ENCODE results near the gene CCL24. TPM values are rescaled to one million over a fixed set of nuclear protein-coding genes. Genes with fewer than 3 reads are reported as not detected.
A peak's percentile ranks its signal among the peaks of the same experiment; 100 is the strongest.
"Not testable (repeated sequence)": the region's sequence is repeated elsewhere in the genome, so short reads cannot be mapped to it uniquely, and the experiment has no call there.

CCL24 gene
- total RNA-seq, 1 donor from 2014 or later = 4.1 TPM

DNA sequence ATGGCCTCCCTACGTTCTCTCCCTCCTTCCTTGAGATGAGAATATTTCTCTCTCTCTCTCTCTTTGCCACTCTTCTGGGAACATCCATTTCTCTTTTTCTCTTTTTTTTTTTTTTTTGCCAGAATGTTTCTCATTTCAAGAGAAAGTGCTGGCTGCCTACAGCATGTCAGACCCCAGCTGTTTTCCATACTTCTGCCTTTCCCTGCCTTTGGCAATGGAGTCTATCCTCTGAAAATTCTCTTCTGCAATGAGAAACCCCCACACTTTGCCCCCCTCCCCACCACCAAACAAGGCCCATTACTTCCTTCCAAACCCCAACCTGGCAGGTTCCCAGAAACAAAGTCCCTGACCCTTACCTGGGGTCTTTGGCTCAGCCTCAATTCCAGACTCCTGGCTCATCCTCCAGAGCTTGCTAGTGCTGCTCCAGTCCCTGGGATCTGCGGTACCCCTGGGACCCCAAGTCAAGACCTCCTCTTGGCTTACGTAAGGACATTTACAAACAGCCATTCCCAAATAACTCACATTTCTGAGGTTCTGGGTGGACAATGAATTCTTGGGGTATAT, 24.2 kb downstream of the CCL24 start:
- no peak overlapping the region for H3K27ac ChIP-seq

DNA sequence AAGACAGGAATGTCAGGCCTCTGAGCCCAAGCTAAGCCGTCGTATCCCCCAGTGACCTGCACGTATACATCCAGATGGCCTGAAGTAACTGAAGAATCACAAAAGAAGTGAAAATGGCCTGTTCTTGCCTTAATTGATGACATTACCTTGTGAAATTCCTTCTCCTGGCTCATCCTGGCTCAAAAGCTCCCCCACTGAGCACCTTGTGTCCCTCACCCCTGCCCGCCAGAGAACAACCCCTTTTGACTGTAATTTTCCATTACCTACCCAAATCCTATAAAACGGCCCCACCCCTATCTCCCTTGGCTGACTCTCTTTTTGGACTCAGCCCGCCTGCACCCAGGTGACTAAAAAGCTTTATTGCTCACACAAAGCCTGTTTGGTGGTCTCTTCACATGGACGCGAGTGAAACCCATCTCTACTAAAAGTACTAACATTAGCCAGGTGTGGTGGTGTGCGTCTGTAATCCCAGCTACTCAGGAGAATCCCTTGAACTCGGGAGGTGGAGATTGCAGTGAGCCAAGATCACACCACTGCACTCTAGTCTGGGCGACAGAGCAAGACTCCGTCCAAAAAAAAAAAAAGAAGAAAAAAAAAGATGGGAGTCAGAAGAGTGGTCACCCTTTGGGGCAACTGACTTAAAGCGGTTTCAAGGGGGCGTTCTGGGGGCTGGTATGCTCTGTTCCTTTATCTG, 25.3 kb downstream of the CCL24 start:
- intact Hi-C loops (cut with DNase I); DNase-seq; H3K4me1 ChIP-seq; H3K36me3 ChIP-seq; H3K27me3 ChIP-seq (ENCODE audit: low read depth); H3K4me3 ChIP-seq; ATAC-seq; H3K27ac ChIP-seq; H3K9me3 ChIP-seq: not testable (repeated sequence)

More for the DNA sequence above, 24.2 kb downstream of the CCL24 start:
- Histone ChIP-seq H3K4me3 (no peak overlapping the region), H3K36me3 (no peaks in the 10 kb centered on the region), H3K27me3 (ENCODE audit: low read depth) (no peaks in the 10 kb centered on the region), H3K4me1 (no peaks in the 10 kb centered on the region), H3K9me3 (no peaks in the 10 kb centered on the region)
- ATAC-seq = no peak
- intact Hi-C loops (cut with DNase I) = no loop called here
- no peak for DNase-seq
- TF ChIP-seq CTCF (IDR thresholded peaks at IDR 0.05) = no peak

GRCh38 chr7:75783058-75783457, 30.5 kb downstream of the CCL24 start:
- H3K9me3 ChIP-seq; ATAC-seq; DNase-seq; H3K4me3 ChIP-seq; H3K4me1 ChIP-seq; intact Hi-C loops (cut with DNase I); H3K27ac ChIP-seq; H3K27me3 ChIP-seq (ENCODE audit: low read depth); H3K36me3 ChIP-seq: not testable (repeated sequence)

- H3K36me3 ChIP-seq; H3K27ac ChIP-seq; H3K27me3 ChIP-seq (ENCODE audit: low read depth); H3K4me1 ChIP-seq; H3K4me3 ChIP-seq; ATAC-seq; H3K9me3 ChIP-seq; intact Hi-C loops (cut with DNase I); DNase-seq: not testable (repeated sequence)
These were observed 32.8 kb downstream of the CCL24 start for GRCh38 chr7:75780647-75781273.

DNA sequence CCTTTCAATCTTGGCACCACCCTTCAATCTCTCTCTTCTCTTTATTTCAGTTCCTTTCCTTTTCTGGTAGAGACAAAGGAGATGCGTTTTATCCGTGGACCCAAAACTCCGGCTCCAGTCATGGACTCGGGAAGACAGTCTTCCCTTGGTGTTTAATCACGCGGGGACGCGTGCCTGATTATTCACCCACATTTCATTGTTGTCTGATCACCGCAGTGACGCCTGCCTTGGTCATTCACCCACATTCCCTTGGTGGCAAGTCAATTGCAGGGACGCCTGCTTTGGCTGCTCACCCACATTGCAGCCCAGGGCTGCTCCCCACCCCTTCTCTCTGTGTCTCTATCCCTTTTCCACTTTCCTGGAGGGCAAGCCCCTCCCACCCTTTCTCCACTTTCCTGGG, 34.1 kb downstream of the CCL24 start:
- H3K27ac ChIP-seq; H3K36me3 ChIP-seq; DNase-seq; H3K27me3 ChIP-seq (ENCODE audit: low read depth); intact Hi-C loops (cut with DNase I); H3K4me3 ChIP-seq; H3K9me3 ChIP-seq; ATAC-seq; H3K4me1 ChIP-seq: not testable (repeated sequence)

- DNase-seq; H3K27me3 ChIP-seq (ENCODE audit: low read depth); H3K4me1 ChIP-seq; H3K36me3 ChIP-seq; ATAC-seq; H3K27ac ChIP-seq; H3K4me3 ChIP-seq; H3K9me3 ChIP-seq; intact Hi-C loops (cut with DNase I): not testable (repeated sequence)
These were observed 34.6 kb downstream of the CCL24 start for GRCh38 chr7:75779035-75779434.

DNA sequence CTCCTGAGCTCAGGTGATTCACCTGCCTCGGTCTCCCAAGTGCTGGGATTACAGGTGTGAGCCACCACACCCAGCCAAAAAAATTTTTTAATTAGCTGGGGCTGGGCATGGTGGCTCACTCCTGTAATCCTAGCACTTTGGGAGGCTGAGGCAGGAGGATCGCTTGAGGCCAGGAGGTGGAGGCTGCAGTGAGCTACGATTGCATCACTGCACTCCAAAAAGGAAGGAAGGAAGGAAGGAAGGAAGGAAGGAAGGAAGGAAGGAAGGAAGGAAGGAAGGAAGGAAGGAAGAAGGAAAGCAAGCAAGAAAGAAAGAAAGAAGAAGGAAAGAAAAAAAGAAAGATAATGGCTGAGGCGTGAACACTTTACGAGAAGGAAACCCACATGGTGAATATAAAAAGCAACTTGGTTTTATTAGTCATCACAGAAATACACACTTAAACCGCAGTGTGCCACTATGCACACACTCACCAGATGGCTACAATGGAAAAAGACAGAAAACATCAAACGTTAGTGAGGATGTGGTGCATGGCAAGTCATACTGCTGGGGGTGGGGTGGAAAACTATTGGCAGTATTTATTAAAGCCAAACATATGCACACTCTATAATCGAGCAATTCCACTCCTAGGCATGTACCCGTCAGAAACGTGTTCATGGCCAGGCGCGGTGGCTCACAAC, 37.2 kb downstream of the CCL24 start:
- DNase-seq = no peak
- ATAC-seq = peak in 1 of 2 donors; percentile 52
- Histone ChIP-seq H3K4me1 (peaks cover 5% of the 10 kb centered on the region), H3K36me3 (no peaks in the 10 kb centered on the region), H3K27me3 (ENCODE audit: low read depth) (no peaks in the 10 kb centered on the region), H3K4me3 (no peak overlapping the region), H3K9me3 (no peaks in the 10 kb centered on the region), H3K27ac (no peak overlapping the region)
- intact Hi-C loops (cut with DNase I) = no loop called here
- no peak for TF ChIP-seq CTCF (IDR thresholded peaks at IDR 0.05)

GRCh38 chr7:75773958-75774357, 39.6 kb downstream of the CCL24 start:
- H3K9me3 ChIP-seq; intact Hi-C loops (cut with DNase I); ATAC-seq; H3K27me3 ChIP-seq (ENCODE audit: low read depth); DNase-seq; H3K4me1 ChIP-seq; H3K36me3 ChIP-seq; H3K27ac ChIP-seq; H3K4me3 ChIP-seq: not testable (repeated sequence)
